ENCODE measurements around the gene TCERG1L. TPM values are rescaled to one million over a fixed set of nuclear protein-coding genes. Genes with fewer than 3 reads are reported as not detected.

TCERG1L gene
- polyA plus RNA-seq, 1 experiment = not detected

GRCh38 chr10:131187274-131187673 lies 124.2 kb downstream of the TCERG1L start:
- no peak for DNase-seq (ENCODE audit: low read depth)
- Histone ChIP-seq H3K27me3 (ENCODE audit: control insufficient read depth, insufficient read depth, low read length) (no peaks in the 10 kb centered on the region), H3K36me3 (ENCODE audit: control insufficient read depth, insufficient read depth, low read length) (no peaks in the 10 kb centered on the region), H3K4me3 (ENCODE audit: low read depth, low read length) (no peak overlapping the region)
- CTCF ChIA-PET = no interaction called here
- no peak for TF ChIP-seq CTCF (IDR thresholded peaks at IDR 0.05; ENCODE audit: insufficient read depth, low read depth, low read length)
- POLR2A ChIA-PET = no interaction called here

- POLR2A ChIA-PET = no interaction called here
- Histone ChIP-seq H3K36me3 (ENCODE audit: control insufficient read depth, insufficient read depth, low read length) (no peaks in the 10 kb centered on the region), H3K4me3 (ENCODE audit: low read depth, low read length) (no peak overlapping the region), H3K27me3 (ENCODE audit: control insufficient read depth, insufficient read depth, low read length) (no peaks in the 10 kb centered on the region)
- CTCF ChIA-PET = no interaction called here
- no peak for DNase-seq (ENCODE audit: low read depth)
- TF ChIP-seq CTCF (IDR thresholded peaks at IDR 0.05; ENCODE audit: insufficient read depth, low read depth, low read length) = no peak
Observed at GRCh38 chr10:131186547-131187253, 124.8 kb downstream of the TCERG1L start.

GRCh38 chr10:131184503-131184902 lies 127.0 kb downstream of the TCERG1L start:
- no peak overlapping the region for H3K4me3 ChIP-seq (ENCODE audit: low read depth, low read length)
- DNase-seq (ENCODE audit: low read depth) = no peak
- ChIA-PET CTCF (no interaction called here), POLR2A (no interaction called here)
- no peaks in the 10 kb centered on the region for H3K36me3 ChIP-seq (ENCODE audit: control insufficient read depth, insufficient read depth, low read length)
- no peak for TF ChIP-seq CTCF (IDR thresholded peaks at IDR 0.05; ENCODE audit: insufficient read depth, low read depth, low read length)
- no peaks in the 10 kb centered on the region for H3K27me3 ChIP-seq (ENCODE audit: control insufficient read depth, insufficient read depth, low read length)

GRCh38 chr10:131183546-131184045 lies 127.9 kb downstream of the TCERG1L start:
- POLR2A ChIA-PET = no interaction called here
- Histone ChIP-seq H3K36me3 (ENCODE audit: control insufficient read depth, insufficient read depth, low read length) (no peaks in the 10 kb centered on the region), H3K27me3 (ENCODE audit: control insufficient read depth, insufficient read depth, low read length) (no peaks in the 10 kb centered on the region), H3K4me3 (ENCODE audit: low read depth, low read length) (no peak overlapping the region)
- CTCF ChIA-PET = no interaction called here
- no peak for DNase-seq (ENCODE audit: low read depth)
- TF ChIP-seq CTCF (IDR thresholded peaks at IDR 0.05; ENCODE audit: insufficient read depth, low read depth, low read length) = no peak

- Histone ChIP-seq H3K36me3 (ENCODE audit: control insufficient read depth, insufficient read depth, low read length) (no peaks in the 10 kb centered on the region), H3K27me3 (ENCODE audit: control insufficient read depth, insufficient read depth, low read length) (no peaks in the 10 kb centered on the region), H3K4me3 (ENCODE audit: low read depth, low read length) (no peak overlapping the region)
- TF ChIP-seq CTCF (IDR thresholded peaks at IDR 0.05; ENCODE audit: insufficient read depth, low read depth, low read length) = no peak
- CTCF ChIA-PET = no interaction called here
- POLR2A ChIA-PET = no interaction called here
- DNase-seq (ENCODE audit: low read depth) = no peak
Observed at GRCh38 chr10:131181456-131181855, 130.1 kb downstream of the TCERG1L start.

All from BJ (cell line).